Stimulated activated CD8-positive, alpha-beta memory T cell treated with anti-CD3 and anti-CD28 coated beads, Interleukin-7, amount 100 ng/mL, for 1 hour (primary cell): ENCODE data around the gene LAMTOR4.
"Not testable (repeated sequence)": the region's sequence is repeated elsewhere in the genome, so short reads cannot be mapped to it uniquely, and the experiment has no call there.

Source experiments
- DNase-seq, 2 donors: peaks; one replicate each; pipeline ENCODE4 v3.0.0-alpha.2; 2020; ENCODE audit warnings: low read depth in 2 of 2

LAMTOR4 gene

GRCh38 chr7:100171087-100171681 lies 22.5 kb downstream of the LAMTOR4 start:
- DNase-seq = no peak

- DNase-seq = no peak
These were observed 23.1 kb downstream of the LAMTOR4 start for GRCh38 chr7:100171840-100172239.

GRCh38 chr7:100173806-100174495 lies 25.2 kb downstream of the LAMTOR4 start:
- no peak for DNase-seq

GRCh38 chr7:100174582-100174981 lies 25.9 kb downstream of the LAMTOR4 start:
- no peak for DNase-seq

GRCh38 chr7:100175296-100175935 lies 26.7 kb downstream of the LAMTOR4 start:
- DNase-seq = no peak

GRCh38 chr7:100176096-100177044 lies 27.7 kb downstream of the LAMTOR4 start:
- no peak for DNase-seq

GRCh38 chr7:100177045-100178001 lies 28.6 kb downstream of the LAMTOR4 start, which contains the start of the genes GPC2 and STAG3:
Gene GPC2, minus strand, starts transcription at chr7:100177381. Its CDS starts 182 bp downstream, at chr7:100177199.
Gene STAG3, plus strand, starts transcription at chr7:100177918. Its CDS starts 2,639 bp downstream, at chr7:100180557.
- DNase-seq = peak; percentile 90 to 91

GRCh38 chr7:100180084-100180483 lies 31.4 kb downstream of the LAMTOR4 start:
- DNase-seq = not testable (repeated sequence)

GRCh38 chr7:100182616-100183015 lies 33.9 kb downstream of the LAMTOR4 start:
- DNase-seq = not testable (repeated sequence)

GRCh38 chr7:100183090-100183489 lies 34.4 kb downstream of the LAMTOR4 start:
- DNase-seq = not testable (repeated sequence)

- no peak for DNase-seq
These were observed 37.0 kb downstream of the LAMTOR4 start for GRCh38 chr7:100185726-100186125.

GRCh38 chr7:100189061-100189460 lies 40.3 kb downstream of the LAMTOR4 start:
- DNase-seq = no peak

GRCh38 chr7:100190048-100190711 lies 41.5 kb downstream of the LAMTOR4 start:
- no peak for DNase-seq

- no peak for DNase-seq
These were observed 43.1 kb downstream of the LAMTOR4 start for GRCh38 chr7:100191775-100192174.

GRCh38 chr7:100192281-100192862 lies 43.7 kb downstream of the LAMTOR4 start:
- DNase-seq = not testable (repeated sequence)

- no peak for DNase-seq
These were observed 44.3 kb downstream of the LAMTOR4 start for GRCh38 chr7:100192969-100193368.

- DNase-seq = no peak
These were observed 46.5 kb downstream of the LAMTOR4 start for GRCh38 chr7:100195222-100195621.

- DNase-seq = not testable (repeated sequence)
These were observed 47.2 kb downstream of the LAMTOR4 start for GRCh38 chr7:100195901-100196322.

- DNase-seq = no peak
These were observed 49.5 kb downstream of the LAMTOR4 start for GRCh38 chr7:100198266-100198665.
